HCT116 (cell line): ENCODE results near the gene PTCSC3.

Experiments used
- ELF1 ChIP-seq: IDR thresholded peaks from 2 replicates; pipeline ENCODE4 v1.6.1; 2012; ENCODE audit warnings: low read depth, borderline replicate concordance
- EZH2 ChIP-seq: fragments of 200-600 bp; sonication (generic); IDR thresholded peaks from 2 replicates; pipeline ENCODE4 v1.6.1; 2017; ENCODE audit warnings: antibody characterized with exemption, mixed run types
- EZH2phosphoT487 ChIP-seq: fragments of 200-600 bp; IDR thresholded peaks from 2 replicates; pipeline ENCODE4 v1.6.1; 2018; ENCODE audit warnings: antibody characterized with exemption, borderline replicate concordance
- POLR2A ChIP-seq: IDR thresholded peaks from 2 replicates; pipeline ENCODE4 v1.7.0; 2011; ENCODE audit warnings: borderline replicate concordance; ENCODE audit not compliant: insufficient read depth, insufficient read length; ENCODE audit errors: extremely low read depth
- POLR2AphosphoS5 ChIP-seq: IDR thresholded peaks from 2 replicates; pipeline ENCODE4 v1.6.1; 2011; ENCODE audit warnings: mild to moderate bottlenecking, low read depth, low read length, moderate library complexity
- SP1 ChIP-seq: IDR thresholded peaks from 2 replicates; pipeline ENCODE4 v1.6.1; 2012; ENCODE audit warnings: low read depth
- TCF7L2 ChIP-seq: IDR thresholded peaks from 2 replicates; pipeline ENCODE4 v1.7.0; 2011; ENCODE audit warnings: borderline replicate concordance, inconsistent platforms; ENCODE audit not compliant: insufficient read depth, insufficient read length; ENCODE audit errors: extremely low read depth
- TF ChIP-seq, protein P1 (sequence below), 3 experiments: fragments of 200-600 bp in 1 of 3; sonication (generic) in 1 of 3; IDR thresholded peaks in 2 of 3; conservative IDR thresholded peaks in 1 of 3; 2 replicates each; pipeline ENCODE4 v1.5.1; 2012 to 2017; ENCODE audit warnings: low read depth in 2 of 3, low read length in 2 of 3, antibody characterized with exemption in 1 of 3, borderline replicate concordance in 1 of 3, control low read depth in 1 of 3, mild to moderate bottlenecking in 1 of 3, mixed read lengths in 1 of 3, mixed run types in 1 of 3, moderate library complexity in 1 of 3; ENCODE audit not compliant: insufficient read depth in 1 of 3
- TF ChIP-seq, protein P2 (sequence below): IDR thresholded peaks from 2 replicates; pipeline ENCODE4 v1.6.1; 2011; ENCODE audit warnings: mild to moderate bottlenecking, low read length, moderate library complexity; ENCODE audit not compliant: insufficient replicate concordance; ENCODE audit errors: extremely low read depth
- TF ChIP-seq, protein P3 (sequence below): IDR thresholded peaks from 2 replicates; pipeline ENCODE4 v1.6.1; 2012
- TF ChIP-seq, protein P4 (sequence below): IDR thresholded peaks from 2 replicates; pipeline ENCODE4 v1.6.1; 2012; ENCODE audit warnings: low read depth

DNA sequence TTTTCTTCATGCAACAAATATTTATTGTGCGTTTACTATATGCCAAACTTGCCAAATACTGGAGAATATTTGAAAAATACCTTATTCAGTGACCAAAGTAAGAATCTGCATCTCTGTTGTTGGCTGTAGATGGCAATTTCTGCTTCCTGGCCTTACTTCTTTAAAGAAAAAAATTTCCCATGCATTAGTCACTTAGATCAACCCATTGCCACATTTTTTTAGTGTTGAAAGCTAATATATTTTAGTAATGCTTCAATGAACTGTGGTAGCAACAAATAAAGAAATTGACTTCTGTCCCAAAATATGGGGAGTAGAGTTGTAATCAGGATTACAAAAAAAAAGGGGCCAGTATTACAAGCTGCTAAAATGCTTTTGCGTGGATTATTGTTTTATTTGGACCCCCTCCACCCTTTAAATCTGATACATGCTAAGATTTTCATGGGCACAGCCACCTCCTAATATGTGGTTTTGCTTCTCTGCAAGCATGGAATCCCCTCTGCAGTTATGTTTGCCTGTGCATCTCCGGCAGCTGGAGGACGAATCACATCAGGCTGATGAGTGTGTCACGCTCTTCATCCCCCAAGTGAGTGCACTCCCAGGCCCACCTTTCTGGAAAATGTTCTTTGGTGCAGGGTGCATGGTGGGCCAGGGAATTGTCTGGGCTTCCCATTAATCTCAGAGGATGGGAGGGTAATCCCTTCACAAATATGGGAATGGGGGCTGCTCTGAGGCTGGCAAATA, 38.1 kb upstream of the PTCSC3 start:
- TF ChIP-seq ELF1, result no peak
- no peak for TF ChIP-seq POLR2A
- TF ChIP-seq POLR2AphosphoS5, result no peak
- TF ChIP-seq, protein P1, sequence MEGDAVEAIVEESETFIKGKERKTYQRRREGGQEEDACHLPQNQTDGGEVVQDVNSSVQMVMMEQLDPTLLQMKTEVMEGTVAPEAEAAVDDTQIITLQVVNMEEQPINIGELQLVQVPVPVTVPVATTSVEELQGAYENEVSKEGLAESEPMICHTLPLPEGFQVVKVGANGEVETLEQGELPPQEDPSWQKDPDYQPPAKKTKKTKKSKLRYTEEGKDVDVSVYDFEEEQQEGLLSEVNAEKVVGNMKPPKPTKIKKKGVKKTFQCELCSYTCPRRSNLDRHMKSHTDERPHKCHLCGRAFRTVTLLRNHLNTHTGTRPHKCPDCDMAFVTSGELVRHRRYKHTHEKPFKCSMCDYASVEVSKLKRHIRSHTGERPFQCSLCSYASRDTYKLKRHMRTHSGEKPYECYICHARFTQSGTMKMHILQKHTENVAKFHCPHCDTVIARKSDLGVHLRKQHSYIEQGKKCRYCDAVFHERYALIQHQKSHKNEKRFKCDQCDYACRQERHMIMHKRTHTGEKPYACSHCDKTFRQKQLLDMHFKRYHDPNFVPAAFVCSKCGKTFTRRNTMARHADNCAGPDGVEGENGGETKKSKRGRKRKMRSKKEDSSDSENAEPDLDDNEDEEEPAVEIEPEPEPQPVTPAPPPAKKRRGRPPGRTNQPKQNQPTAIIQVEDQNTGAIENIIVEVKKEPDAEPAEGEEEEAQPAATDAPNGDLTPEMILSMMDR (IDR thresholded peaks at IDR 0.05 in 2 of 3, conservative IDR thresholded peaks at IDR 0.05 in 1 of 3; ENCODE audit: borderline replicate concordance in 1 of 3, insufficient read depth in 1 of 3, low read depth in 2 of 3, low read length in 2 of 3), result no peak
- TF ChIP-seq, protein P2, sequence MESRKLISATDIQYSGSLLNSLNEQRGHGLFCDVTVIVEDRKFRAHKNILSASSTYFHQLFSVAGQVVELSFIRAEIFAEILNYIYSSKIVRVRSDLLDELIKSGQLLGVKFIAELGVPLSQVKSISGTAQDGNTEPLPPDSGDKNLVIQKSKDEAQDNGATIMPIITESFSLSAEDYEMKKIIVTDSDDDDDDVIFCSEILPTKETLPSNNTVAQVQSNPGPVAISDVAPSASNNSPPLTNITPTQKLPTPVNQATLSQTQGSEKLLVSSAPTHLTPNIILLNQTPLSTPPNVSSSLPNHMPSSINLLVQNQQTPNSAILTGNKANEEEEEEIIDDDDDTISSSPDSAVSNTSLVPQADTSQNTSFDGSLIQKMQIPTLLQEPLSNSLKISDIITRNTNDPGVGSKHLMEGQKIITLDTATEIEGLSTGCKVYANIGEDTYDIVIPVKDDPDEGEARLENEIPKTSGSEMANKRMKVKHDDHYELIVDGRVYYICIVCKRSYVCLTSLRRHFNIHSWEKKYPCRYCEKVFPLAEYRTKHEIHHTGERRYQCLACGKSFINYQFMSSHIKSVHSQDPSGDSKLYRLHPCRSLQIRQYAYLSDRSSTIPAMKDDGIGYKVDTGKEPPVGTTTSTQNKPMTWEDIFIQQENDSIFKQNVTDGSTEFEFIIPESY, result no peak
- no peak for TF ChIP-seq TCF7L2
- no peak for TF ChIP-seq EZH2
- TF ChIP-seq, protein P3, sequence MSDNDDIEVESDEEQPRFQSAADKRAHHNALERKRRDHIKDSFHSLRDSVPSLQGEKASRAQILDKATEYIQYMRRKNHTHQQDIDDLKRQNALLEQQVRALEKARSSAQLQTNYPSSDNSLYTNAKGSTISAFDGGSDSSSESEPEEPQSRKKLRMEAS, result no peak
- TF ChIP-seq, protein P4, sequence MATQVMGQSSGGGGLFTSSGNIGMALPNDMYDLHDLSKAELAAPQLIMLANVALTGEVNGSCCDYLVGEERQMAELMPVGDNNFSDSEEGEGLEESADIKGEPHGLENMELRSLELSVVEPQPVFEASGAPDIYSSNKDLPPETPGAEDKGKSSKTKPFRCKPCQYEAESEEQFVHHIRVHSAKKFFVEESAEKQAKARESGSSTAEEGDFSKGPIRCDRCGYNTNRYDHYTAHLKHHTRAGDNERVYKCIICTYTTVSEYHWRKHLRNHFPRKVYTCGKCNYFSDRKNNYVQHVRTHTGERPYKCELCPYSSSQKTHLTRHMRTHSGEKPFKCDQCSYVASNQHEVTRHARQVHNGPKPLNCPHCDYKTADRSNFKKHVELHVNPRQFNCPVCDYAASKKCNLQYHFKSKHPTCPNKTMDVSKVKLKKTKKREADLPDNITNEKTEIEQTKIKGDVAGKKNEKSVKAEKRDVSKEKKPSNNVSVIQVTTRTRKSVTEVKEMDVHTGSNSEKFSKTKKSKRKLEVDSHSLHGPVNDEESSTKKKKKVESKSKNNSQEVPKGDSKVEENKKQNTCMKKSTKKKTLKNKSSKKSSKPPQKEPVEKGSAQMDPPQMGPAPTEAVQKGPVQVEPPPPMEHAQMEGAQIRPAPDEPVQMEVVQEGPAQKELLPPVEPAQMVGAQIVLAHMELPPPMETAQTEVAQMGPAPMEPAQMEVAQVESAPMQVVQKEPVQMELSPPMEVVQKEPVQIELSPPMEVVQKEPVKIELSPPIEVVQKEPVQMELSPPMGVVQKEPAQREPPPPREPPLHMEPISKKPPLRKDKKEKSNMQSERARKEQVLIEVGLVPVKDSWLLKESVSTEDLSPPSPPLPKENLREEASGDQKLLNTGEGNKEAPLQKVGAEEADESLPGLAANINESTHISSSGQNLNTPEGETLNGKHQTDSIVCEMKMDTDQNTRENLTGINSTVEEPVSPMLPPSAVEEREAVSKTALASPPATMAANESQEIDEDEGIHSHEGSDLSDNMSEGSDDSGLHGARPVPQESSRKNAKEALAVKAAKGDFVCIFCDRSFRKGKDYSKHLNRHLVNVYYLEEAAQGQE, result no peak
- no peak for TF ChIP-seq SP1
- TF ChIP-seq EZH2phosphoT487, result no peak
